Fibroblast of pulmonary artery (primary cell): ENCODE results near the gene RFTN1.

Source experiments
- DNase-seq: peaks from one replicate; pipeline ENCODE4 v3.0.0-alpha.2; 2010; ENCODE audit warnings: low read depth
- H3K4me3 ChIP-seq: replicated peaks from 2 replicates; pipeline ENCODE4 v1.5.1; 2011; ENCODE audit warnings: low read depth, mild to moderate bottlenecking, control low read depth, low read length, moderate library complexity
- TF ChIP-seq, protein P1 (sequence below): IDR thresholded peaks from 2 replicates; pipeline ENCODE4 v1.5.1; 2011; ENCODE audit warnings: mild to moderate bottlenecking, control low read depth, low read length, inconsistent platforms; ENCODE audit errors: missing control alignments

RFTN1 gene

DNA sequence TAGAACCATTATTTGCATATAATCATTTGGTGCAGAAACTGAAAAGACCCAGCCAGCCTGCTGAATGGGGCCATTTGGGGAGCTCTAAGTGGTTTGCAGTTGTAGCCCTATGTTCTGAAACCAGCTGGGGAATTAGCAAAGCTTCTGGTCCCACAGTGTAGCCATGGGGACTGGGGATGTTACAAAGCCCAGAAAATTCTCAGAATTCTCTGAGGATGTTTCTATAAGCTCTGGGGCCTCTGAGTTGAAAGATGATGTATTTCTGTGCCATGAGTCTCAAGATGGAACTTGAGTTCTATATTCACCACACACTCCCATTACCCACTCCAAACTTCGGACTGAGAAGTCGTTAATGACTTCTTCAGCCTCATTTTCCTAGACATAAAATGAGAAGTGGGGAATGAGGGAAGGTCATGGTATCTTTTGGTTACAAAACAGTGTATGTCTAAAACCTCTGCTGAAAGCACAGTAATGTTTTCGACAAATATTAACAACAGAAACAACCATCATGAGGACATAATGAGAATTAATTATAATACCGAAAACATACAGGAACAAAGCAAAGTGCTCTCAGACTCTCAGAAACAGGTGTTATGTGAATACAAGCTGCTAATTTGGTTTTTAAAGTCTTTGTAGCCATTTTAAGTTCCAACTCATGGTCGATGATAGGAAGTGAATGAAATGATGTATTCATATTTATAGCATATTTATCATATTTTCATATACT lies 89.4 kb downstream of the RFTN1 start:
- no peak overlapping the region for H3K4me3 ChIP-seq
- TF ChIP-seq, protein P1, sequence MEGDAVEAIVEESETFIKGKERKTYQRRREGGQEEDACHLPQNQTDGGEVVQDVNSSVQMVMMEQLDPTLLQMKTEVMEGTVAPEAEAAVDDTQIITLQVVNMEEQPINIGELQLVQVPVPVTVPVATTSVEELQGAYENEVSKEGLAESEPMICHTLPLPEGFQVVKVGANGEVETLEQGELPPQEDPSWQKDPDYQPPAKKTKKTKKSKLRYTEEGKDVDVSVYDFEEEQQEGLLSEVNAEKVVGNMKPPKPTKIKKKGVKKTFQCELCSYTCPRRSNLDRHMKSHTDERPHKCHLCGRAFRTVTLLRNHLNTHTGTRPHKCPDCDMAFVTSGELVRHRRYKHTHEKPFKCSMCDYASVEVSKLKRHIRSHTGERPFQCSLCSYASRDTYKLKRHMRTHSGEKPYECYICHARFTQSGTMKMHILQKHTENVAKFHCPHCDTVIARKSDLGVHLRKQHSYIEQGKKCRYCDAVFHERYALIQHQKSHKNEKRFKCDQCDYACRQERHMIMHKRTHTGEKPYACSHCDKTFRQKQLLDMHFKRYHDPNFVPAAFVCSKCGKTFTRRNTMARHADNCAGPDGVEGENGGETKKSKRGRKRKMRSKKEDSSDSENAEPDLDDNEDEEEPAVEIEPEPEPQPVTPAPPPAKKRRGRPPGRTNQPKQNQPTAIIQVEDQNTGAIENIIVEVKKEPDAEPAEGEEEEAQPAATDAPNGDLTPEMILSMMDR, result no peak
- no peak for DNase-seq

DNA sequence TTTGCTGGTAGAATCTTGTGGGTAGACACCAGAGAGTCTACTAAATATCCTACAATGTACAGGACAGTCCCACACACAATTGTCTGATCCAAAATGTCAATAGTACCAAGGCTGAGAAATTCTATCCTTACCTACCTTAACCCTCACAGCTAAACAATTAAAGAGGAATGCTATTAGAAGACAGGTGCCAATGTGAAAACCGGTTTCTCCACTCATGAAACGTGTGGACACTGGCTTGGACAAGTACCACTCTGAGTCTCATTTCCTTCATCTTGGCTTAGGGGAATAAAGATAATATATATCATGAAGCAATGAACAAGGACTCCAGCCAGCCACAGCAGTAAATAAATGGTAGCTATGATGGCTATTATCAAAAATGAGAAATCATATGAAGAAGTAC lies 90.2 kb downstream of the RFTN1 start:
- no peak overlapping the region for H3K4me3 ChIP-seq
- TF ChIP-seq, protein P1, result no peak
- no peak for DNase-seq

DNA sequence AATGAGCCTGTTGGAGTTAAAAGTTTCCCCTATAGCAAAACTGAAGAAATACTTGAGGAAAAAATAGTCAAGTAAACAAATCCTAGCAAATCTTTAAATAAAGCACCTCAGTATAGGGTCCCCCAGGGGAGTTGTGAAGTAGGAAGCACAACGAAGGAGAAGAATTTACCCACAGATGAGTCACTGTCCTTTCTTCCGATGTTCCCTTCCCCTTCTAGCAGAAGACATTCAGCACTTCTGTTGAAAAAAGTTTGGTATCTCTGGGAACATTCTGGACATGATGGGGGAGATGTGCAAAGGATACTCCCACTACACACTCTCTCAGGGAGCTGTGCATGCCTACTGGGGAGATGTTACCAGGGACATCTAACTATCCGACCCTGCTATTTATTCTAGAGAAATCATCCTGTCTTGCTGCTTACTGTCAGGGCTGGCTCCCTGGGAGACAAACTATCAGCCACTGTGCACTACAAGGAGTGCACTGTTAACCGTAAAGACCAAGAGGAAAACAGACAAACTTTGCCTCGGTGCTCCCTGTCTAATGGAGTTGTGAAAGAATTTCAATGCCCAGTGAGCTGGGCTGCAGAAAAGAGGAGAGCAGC lies 93.8 kb downstream of the RFTN1 start:
- peak; percentile 72 for DNase-seq
- H3K4me3 ChIP-seq, result no peak overlapping the region
- TF ChIP-seq, protein P1, result no peak

DNA sequence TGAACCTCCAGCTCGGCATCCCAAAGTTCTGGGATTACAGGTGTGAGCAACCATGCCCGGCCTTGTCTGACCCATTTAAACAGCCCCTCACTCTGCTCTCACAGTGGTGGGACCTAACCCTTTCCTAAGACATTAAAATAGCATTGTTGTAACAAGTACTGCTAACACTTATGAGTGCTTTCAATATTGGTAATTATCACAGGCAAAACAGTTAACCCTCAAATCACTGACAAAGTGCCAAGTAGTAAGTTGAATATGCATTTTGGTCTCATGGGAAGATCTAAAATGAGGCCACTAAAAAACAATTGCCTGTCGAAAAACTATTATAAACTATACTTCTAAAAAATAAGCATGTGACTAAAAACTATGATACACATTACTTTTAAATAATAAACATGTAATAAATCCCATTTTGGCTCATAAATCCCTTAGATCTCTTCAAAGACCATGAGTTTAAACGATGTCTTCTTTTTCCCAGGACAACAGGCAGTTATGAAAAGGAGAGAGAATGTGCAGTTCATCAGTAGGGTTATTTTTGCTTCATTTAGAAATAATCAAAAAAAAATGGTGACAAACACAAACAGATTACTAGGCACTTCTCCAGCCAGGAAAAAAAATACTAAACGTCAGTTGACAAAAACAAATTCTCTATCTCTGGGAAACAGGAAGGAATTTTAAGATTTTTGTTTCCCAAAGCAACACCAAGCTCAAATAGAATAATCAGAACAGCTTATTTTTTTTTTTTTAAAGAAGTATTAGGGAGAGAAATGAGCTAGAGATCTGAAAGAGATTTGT lies 95.4 kb downstream of the RFTN1 start:
- H3K4me3 ChIP-seq, result no peak overlapping the region
- TF ChIP-seq, protein P1, result no peak
- DNase-seq, result no peak

DNA sequence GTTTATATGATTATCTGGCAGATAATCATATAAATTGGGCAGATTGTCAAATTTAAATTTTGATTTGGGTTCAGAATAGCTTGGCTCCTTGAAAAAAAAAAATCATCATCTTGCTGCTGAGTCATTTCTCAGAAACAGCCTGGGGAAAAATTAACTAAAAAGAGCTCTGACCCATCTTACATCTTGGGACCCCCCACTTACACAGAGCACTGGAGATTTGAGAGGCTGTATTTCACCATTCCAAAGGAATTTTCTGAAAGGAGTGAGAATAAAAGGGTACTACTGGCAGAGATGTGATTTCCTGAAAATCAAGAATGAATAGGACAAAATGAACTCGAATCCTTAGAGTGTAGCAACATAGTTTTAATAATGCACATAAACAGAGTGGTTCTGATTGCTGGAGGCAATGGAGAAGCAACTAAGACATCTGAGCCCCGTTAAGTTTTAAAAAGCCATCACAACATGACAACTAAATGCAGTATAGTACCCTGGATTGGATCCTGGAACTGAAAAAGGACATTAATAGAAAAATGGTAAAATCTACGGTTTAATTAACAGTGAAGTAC lies 97.5 kb downstream of the RFTN1 start:
- TF ChIP-seq, protein P1, result no peak
- DNase-seq, result peak; percentile 36
- H3K4me3 ChIP-seq, result no peak overlapping the region

DNA sequence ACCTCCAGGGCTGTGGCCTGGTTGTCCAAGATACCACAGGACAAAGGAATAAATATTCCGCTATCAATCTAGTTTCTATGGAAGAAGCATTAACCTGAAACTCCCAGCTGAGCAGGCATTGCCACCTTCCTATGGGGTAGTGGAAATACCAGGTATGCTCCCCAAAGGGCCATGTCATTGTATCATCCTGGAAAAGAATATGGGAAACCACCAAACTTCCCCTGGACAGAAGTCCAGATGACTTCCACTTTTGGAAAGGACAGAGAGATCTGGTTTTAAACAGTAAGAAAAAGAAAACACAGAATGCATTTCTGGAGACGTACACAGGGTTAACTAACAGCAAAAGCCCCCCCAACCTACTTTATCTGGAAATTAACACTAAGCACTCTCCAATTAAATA lies 100.2 kb downstream of the RFTN1 start:
- DNase-seq, result no peak
- no peak overlapping the region for H3K4me3 ChIP-seq
- TF ChIP-seq, protein P1, result no peak
